Mesendoderm (in vitro differentiated cells): ENCODE data around the gene TMEM178B.
A peak's percentile ranks its signal among the peaks of the same experiment; 100 is the strongest.

Experiments used
- DNase-seq: peaks from one replicate; pipeline ENCODE4 v3.0.0; 2013
- H2AK5ac ChIP-seq: 2 replicates; pipeline ENCODE4 v1.6.1; 2013; ENCODE audit warnings: low read length, inconsistent platforms
- H2BK120ac ChIP-seq: 2 replicates; pipeline ENCODE4 v1.6.1; 2013; ENCODE audit warnings: low read depth, mild to moderate bottlenecking, low read length, moderate library complexity, mixed read lengths
- H2BK15ac ChIP-seq: replicated peaks from 2 replicates; pipeline ENCODE4 v1.6.1; 2013; ENCODE audit warnings: low read depth, mild to moderate bottlenecking, moderate library complexity
- H2BK5ac ChIP-seq: 2 replicates; pipeline ENCODE4 v1.6.1; 2013; ENCODE audit warnings: low read length, inconsistent platforms
- H3K18ac ChIP-seq: 2 replicates; pipeline ENCODE4 v1.6.1; 2013; ENCODE audit warnings: mild to moderate bottlenecking, low read length, mixed read lengths
- H3K23ac ChIP-seq: one replicate; pipeline ENCODE4 v1.6.1; 2013; ENCODE audit warnings: low read length
- H3K27ac ChIP-seq: 2 replicates; pipeline ENCODE4 v1.5.1; 2013; ENCODE audit warnings: low read depth, mild to moderate bottlenecking, inconsistent platforms, low read length, moderate library complexity
- H3K27me3 ChIP-seq: 2 replicates; pipeline ENCODE4 v1.6.1; 2013; ENCODE audit warnings: low read length, control low read depth, mild to moderate bottlenecking, inconsistent platforms; ENCODE audit not compliant: insufficient read depth, poor library complexity
- H3K36me3 ChIP-seq: 2 replicates; pipeline ENCODE4 v1.6.1; 2013; ENCODE audit warnings: low read length, inconsistent platforms; ENCODE audit not compliant: control insufficient read depth, insufficient read depth
- H3K4ac ChIP-seq: one replicate; pipeline ENCODE4 v1.6.1; 2013; ENCODE audit warnings: low read depth, mild to moderate bottlenecking, low read length, moderate library complexity
- H3K4me1 ChIP-seq: 2 replicates; pipeline ENCODE4 v1.6.1; 2013; ENCODE audit warnings: low read depth, low read length, inconsistent platforms; ENCODE audit not compliant: control insufficient read depth
- H3K4me2 ChIP-seq: 2 replicates; pipeline ENCODE4 v1.6.1; 2013; ENCODE audit warnings: low read length
- H3K4me3 ChIP-seq: 2 replicates; pipeline ENCODE4 v1.5.1; 2013; ENCODE audit warnings: mild to moderate bottlenecking, low read length
- H3K56ac ChIP-seq: one replicate; pipeline ENCODE4 v1.6.1; 2013; ENCODE audit warnings: low read length
- H3K79me1 ChIP-seq: 2 replicates; pipeline ENCODE4 v1.6.1; 2013; ENCODE audit warnings: low read length, inconsistent platforms
- H3K79me2 ChIP-seq: 2 replicates; pipeline ENCODE4 v1.6.1; 2013; ENCODE audit warnings: mild to moderate bottlenecking, low read length; ENCODE audit not compliant: control insufficient read depth, insufficient read depth
- H3K9ac ChIP-seq: 2 replicates; pipeline ENCODE4 v1.6.1; 2013; ENCODE audit warnings: low read length, inconsistent platforms
- H4K5ac ChIP-seq: one replicate; pipeline ENCODE4 v1.6.1; 2013; ENCODE audit warnings: low read length
- H4K8ac ChIP-seq: one replicate; pipeline ENCODE4 v1.6.1; 2013; ENCODE audit warnings: low read depth, mild to moderate bottlenecking, control low read depth, low read length, moderate library complexity
- WGBS: extraction: QIAGEN DNeasy Blood & Tissue Kit; methylation state at CpG from one replicate; pipeline ENCODE4 v1.1.7; 2013; ENCODE audit warnings: low lambda C conversion rate, missing lambda C conversion rate; ENCODE audit not compliant: insufficient coverage; ENCODE audit errors: extremely low coverage; 5-methylcytosine and 5-hydroxymethylcytosine counted together

Gene TMEM178B

DNA sequence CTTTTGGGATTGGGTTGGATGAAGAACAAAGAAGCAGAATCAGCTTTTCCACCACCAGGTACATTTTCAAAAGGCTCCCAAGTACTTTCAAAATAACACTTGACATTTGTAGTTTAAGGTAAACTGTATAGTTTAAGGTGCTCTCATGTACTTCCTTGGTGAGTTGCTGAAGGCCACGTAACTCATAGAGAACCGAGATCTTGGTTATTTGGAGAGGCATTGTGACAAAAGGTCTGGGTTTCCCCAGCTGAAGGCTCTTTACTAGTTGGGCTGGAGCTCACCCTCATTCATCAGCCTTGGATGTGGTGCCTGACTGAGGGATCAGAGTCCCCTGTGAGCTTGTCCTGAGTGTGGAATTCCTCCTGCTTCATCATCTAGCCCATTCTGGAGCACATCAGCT lies 191.8 kb downstream of the TMEM178B start:
- Histone ChIP-seq H3K56ac (no peak overlapping the region), H3K4me1 (no peaks in the 10 kb centered on the region), H3K27ac (no peak overlapping the region), H3K79me2 (no peaks in the 10 kb centered on the region), H2AK5ac (no peak overlapping the region), H4K8ac (no peak overlapping the region), H4K5ac (no peak overlapping the region), H3K18ac (no peak overlapping the region), H3K4me3 (no peak overlapping the region), H2BK5ac (no peak overlapping the region), H3K23ac (no peak overlapping the region), H3K36me3 (no peaks in the 10 kb centered on the region), H3K4ac (no peak overlapping the region), H3K4me2 (no peak overlapping the region), H2BK120ac (no peak overlapping the region), H3K79me1 (no peaks in the 10 kb centered on the region), H3K9ac (no peak overlapping the region), H2BK15ac (no peak overlapping the region), H3K27me3 (no peaks in the 10 kb centered on the region)
- no CpG with 5 or more reads among the region's 2 CpGs for WGBS
- no peak for DNase-seq

DNA sequence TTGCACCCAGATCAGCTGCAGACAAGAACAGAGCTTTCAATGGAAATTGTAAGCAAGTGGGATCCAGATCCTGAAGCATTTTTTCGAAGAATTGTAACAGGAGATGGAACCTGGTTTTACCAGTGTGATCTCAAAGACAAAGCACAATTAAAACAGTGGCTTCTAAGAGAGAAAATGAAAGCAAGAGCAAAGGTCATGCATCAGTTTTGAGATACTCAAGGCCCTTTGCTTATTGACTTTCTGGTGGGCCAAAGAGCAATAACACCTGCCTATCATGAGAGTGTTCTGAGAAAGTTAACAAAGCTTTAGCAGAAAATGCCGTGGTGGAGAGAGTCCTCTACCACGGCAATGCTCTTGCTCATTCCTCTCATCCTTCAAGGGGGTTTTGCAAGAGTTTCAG lies 194.8 kb downstream of the TMEM178B start:
- H3K4me2 ChIP-seq = no peak overlapping the region
- H3K18ac ChIP-seq = no peak overlapping the region
- H3K9ac ChIP-seq = no peak overlapping the region
- H2BK5ac ChIP-seq = no peak overlapping the region
- no peak overlapping the region for H3K56ac ChIP-seq
- no peaks in the 10 kb centered on the region for H3K27me3 ChIP-seq
- H3K23ac ChIP-seq = no peak overlapping the region
- H2BK120ac ChIP-seq = no peak overlapping the region
- no peak overlapping the region for H3K4ac ChIP-seq
- H3K36me3 ChIP-seq = no peaks in the 10 kb centered on the region
- H3K4me1 ChIP-seq = no peaks in the 10 kb centered on the region
- H3K27ac ChIP-seq = no peak overlapping the region
- no peak for DNase-seq
- H2BK15ac ChIP-seq = no peak overlapping the region
- H4K5ac ChIP-seq = no peak overlapping the region
- no CpG with 5 or more reads among the region's 3 CpGs for WGBS
- no peak overlapping the region for H4K8ac ChIP-seq
- H3K79me2 ChIP-seq = no peaks in the 10 kb centered on the region
- H3K4me3 ChIP-seq = no peak overlapping the region
- H2AK5ac ChIP-seq = no peak overlapping the region
- H3K79me1 ChIP-seq = no peaks in the 10 kb centered on the region

DNA sequence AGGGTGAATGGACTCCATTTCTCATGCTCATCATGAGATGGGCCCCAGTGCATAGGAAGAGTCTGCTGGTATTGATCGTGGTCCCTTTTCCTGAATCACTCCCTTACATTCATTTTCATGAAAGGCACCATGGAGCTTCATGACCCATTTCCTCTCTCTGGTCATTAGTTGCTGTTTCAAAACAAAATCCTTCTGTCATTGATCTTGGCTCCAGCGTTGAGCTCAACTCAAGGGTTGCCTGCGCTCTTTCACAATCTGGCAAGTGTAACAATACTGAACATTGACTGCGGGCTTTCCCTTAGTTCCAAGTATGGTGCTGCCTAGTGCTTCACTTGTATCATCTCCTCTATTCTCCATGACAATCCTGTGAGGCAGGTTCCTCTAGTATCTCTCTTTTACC lies 197.6 kb downstream of the TMEM178B start:
- Histone ChIP-seq H3K36me3 (no peaks in the 10 kb centered on the region), H4K5ac (no peak overlapping the region), H3K4ac (no peak overlapping the region), H3K27ac (no peak overlapping the region), H3K4me2 (no peak overlapping the region), H3K4me1 (no peaks in the 10 kb centered on the region), H3K4me3 (no peak overlapping the region), H3K27me3 (no peaks in the 10 kb centered on the region), H4K8ac (no peak overlapping the region), H3K79me1 (no peaks in the 10 kb centered on the region), H3K9ac (no peak overlapping the region), H3K56ac (no peak overlapping the region), H3K23ac (no peak overlapping the region), H3K18ac (no peak overlapping the region), H3K79me2 (no peaks in the 10 kb centered on the region), H2AK5ac (no peak overlapping the region), H2BK15ac (no peak overlapping the region), H2BK5ac (no peak overlapping the region), H2BK120ac (no peak overlapping the region)
- no CpG with 5 or more reads among the region's 4 CpGs for WGBS
- DNase-seq = no peak

DNA sequence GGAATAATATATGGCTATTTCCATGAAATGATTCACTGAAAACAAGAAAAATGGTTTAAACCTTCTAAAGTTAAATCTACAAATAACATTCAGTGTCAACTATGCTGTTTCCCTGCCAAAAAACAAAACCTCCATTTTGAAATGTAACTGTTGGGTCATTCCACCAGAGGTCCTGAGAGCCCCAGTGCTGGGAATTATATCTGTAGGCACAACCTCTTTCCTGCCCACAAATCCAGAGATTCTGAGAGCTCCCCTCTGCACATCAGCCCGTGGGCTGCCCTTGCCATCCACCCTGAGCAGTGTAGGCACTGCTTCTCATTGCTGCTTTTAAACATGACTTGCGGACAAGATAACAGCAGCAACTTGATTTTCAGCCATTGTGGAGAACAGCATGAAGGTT lies 198.6 kb downstream of the TMEM178B start:
- Histone ChIP-seq H4K5ac (no peak overlapping the region), H3K27me3 (no peaks in the 10 kb centered on the region), H3K27ac (no peak overlapping the region), H2BK120ac (no peak overlapping the region), H3K9ac (no peak overlapping the region), H3K79me1 (no peaks in the 10 kb centered on the region), H3K4ac (no peak overlapping the region), H4K8ac (no peak overlapping the region), H3K56ac (no peak overlapping the region), H3K18ac (no peak overlapping the region), H3K4me1 (no peaks in the 10 kb centered on the region), H2BK15ac (no peak overlapping the region), H3K4me3 (no peak overlapping the region), H3K36me3 (no peaks in the 10 kb centered on the region), H3K79me2 (no peaks in the 10 kb centered on the region), H2AK5ac (no peak overlapping the region), H3K4me2 (no peak overlapping the region), H2BK5ac (no peak overlapping the region), H3K23ac (no peak overlapping the region)
- DNase-seq = peak; percentile 40
- WGBS = no CpG with 5 or more reads among the region's 2 CpGs

DNA sequence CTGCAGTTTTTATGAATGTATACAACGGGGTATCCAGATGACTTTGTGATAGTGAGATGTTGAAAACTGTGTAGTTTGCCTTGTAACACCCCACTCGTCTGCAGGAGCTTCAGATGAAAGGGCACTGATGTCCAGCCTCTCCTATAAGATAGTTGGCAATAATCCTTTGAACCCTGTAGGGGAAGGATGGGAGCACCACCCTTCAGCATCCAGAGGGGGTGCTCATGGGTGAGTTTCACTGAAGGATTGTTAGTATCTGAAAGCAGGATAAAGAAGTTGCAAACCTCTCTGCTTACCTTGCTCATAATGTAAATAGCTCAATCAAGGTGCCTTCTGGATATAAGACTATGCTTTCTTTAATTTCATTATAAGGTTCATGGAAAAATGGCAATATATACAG lies 201.5 kb downstream of the TMEM178B start:
- H3K79me2 ChIP-seq = no peaks in the 10 kb centered on the region
- H3K9ac ChIP-seq = no peak overlapping the region
- H4K5ac ChIP-seq = no peak overlapping the region
- no peak overlapping the region for H2BK15ac ChIP-seq
- no peaks in the 10 kb centered on the region for H3K4me1 ChIP-seq
- no peak overlapping the region for H3K56ac ChIP-seq
- no peaks in the 10 kb centered on the region for H3K36me3 ChIP-seq
- no peaks in the 10 kb centered on the region for H3K79me1 ChIP-seq
- no CpG with 5 or more reads among the region's 2 CpGs for WGBS
- no peak overlapping the region for H2BK5ac ChIP-seq
- DNase-seq = peak; percentile 16
- H3K18ac ChIP-seq = no peak overlapping the region
- H3K27me3 ChIP-seq = no peaks in the 10 kb centered on the region
- H3K4me2 ChIP-seq = no peak overlapping the region
- H3K4ac ChIP-seq = no peak overlapping the region
- H3K27ac ChIP-seq = no peak overlapping the region
- no peak overlapping the region for H4K8ac ChIP-seq
- H2BK120ac ChIP-seq = no peak overlapping the region
- no peak overlapping the region for H2AK5ac ChIP-seq
- no peak overlapping the region for H3K4me3 ChIP-seq
- H3K23ac ChIP-seq = no peak overlapping the region

DNA sequence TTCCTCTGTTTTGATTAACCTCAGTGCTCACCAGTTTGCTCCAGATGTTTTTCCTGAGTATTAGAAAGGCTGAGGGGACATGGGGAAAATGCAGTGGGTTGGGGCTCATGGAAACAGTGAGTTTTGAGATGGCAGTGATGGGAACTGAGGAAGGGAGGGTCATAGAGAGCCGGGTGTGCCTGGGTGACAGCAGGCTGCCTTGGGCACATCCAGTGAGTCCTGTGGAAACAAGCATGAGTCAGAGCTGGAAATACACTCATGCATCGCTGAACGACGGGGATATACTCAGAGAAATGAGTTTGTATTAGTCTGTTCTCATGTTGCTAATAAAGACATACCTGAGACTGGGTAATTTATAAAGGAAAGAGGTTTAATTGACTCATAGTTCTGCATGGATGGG lies 202.2 kb downstream of the TMEM178B start:
- Histone ChIP-seq H3K18ac (no peak overlapping the region), H2AK5ac (no peak overlapping the region), H3K27me3 (no peaks in the 10 kb centered on the region), H3K79me1 (no peaks in the 10 kb centered on the region), H3K4me1 (no peaks in the 10 kb centered on the region), H3K4me3 (no peak overlapping the region), H3K4me2 (no peak overlapping the region), H2BK5ac (no peak overlapping the region), H2BK120ac (no peak overlapping the region), H2BK15ac (no peak overlapping the region), H3K27ac (no peak overlapping the region), H3K79me2 (no peaks in the 10 kb centered on the region), H4K5ac (no peak overlapping the region), H3K23ac (no peak overlapping the region), H4K8ac (no peak overlapping the region), H3K36me3 (no peaks in the 10 kb centered on the region), H3K9ac (no peak overlapping the region), H3K4ac (no peak overlapping the region), H3K56ac (no peak overlapping the region)
- DNase-seq = no peak
- WGBS = no CpG with 5 or more reads among the region's 4 CpGs
